ENCODE measurements around the gene ZNF518A. TPM values are rescaled to one million over a fixed set of nuclear protein-coding genes. Genes with fewer than 3 reads are reported as not detected.
"Not testable (repeated sequence)": the region's sequence is repeated elsewhere in the genome, so short reads cannot be mapped to it uniquely, and the experiment has no call there.

The ZNF518A gene
- total RNA-seq, 1 donor from 2014 or later, result 7.3 TPM

GRCh38 chr10:96136810-96137209, 6.7 kb downstream of the ZNF518A start:
- no peak for DNase-seq (ENCODE audit: low read depth, low spot score)

- no peak for DNase-seq (ENCODE audit: low read depth, low spot score)
Measured at GRCh38 chr10:96137567-96137966, 7.5 kb downstream of the ZNF518A start.

- DNase-seq (ENCODE audit: low read depth, low spot score), result no peak
Measured at GRCh38 chr10:96138102-96138501, 8.0 kb downstream of the ZNF518A start.

GRCh38 chr10:96152437-96152836, 22.3 kb downstream of the ZNF518A start:
- DNase-seq (ENCODE audit: low read depth, low spot score), result no peak

- no peak for DNase-seq (ENCODE audit: low read depth, low spot score)
Measured at GRCh38 chr10:96153070-96153469, 23.0 kb downstream of the ZNF518A start.

- DNase-seq (ENCODE audit: low read depth, low spot score), result no peak
Measured at GRCh38 chr10:96165726-96166125, 35.6 kb downstream of the ZNF518A start.

- no peak for DNase-seq (ENCODE audit: low read depth, low spot score)
Measured at GRCh38 chr10:96168546-96168945, 38.4 kb downstream of the ZNF518A start.

GRCh38 chr10:96170230-96170629, 40.1 kb downstream of the ZNF518A start:
- no peak for DNase-seq (ENCODE audit: low read depth, low spot score)

- no peak for DNase-seq (ENCODE audit: low read depth, low spot score)
Measured at GRCh38 chr10:96172666-96173065, 42.6 kb downstream of the ZNF518A start.

GRCh38 chr10:96176985-96177384, 46.9 kb downstream of the ZNF518A start:
- no peak for DNase-seq (ENCODE audit: low read depth, low spot score)

GRCh38 chr10:96188421-96188820, 58.3 kb downstream of the ZNF518A start:
- no peak for DNase-seq (ENCODE audit: low read depth, low spot score)

- DNase-seq (ENCODE audit: low read depth, low spot score), result no peak
Measured at GRCh38 chr10:96188916-96189315, 58.8 kb downstream of the ZNF518A start.

- DNase-seq (ENCODE audit: low read depth, low spot score), result not testable (repeated sequence)
Measured at GRCh38 chr10:96189505-96189904, 59.4 kb downstream of the ZNF518A start.

- no peak for DNase-seq (ENCODE audit: low read depth, low spot score)
Measured at GRCh38 chr10:96201525-96201924, 71.4 kb downstream of the ZNF518A start.

- DNase-seq (ENCODE audit: low read depth, low spot score), result no peak
Measured at GRCh38 chr10:96205580-96205979, 75.5 kb downstream of the ZNF518A start.

GRCh38 chr10:96208271-96208670, 78.2 kb downstream of the ZNF518A start:
- DNase-seq (ENCODE audit: low read depth, low spot score), result no peak

GRCh38 chr10:96208946-96209345, 78.8 kb downstream of the ZNF518A start:
- no peak for DNase-seq (ENCODE audit: low read depth, low spot score)

- no peak for DNase-seq (ENCODE audit: low read depth, low spot score)
Measured at GRCh38 chr10:96211764-96212163, 81.7 kb downstream of the ZNF518A start.

GRCh38 chr10:96212911-96213310, 82.8 kb downstream of the ZNF518A start:
- no peak for DNase-seq (ENCODE audit: low read depth, low spot score)

Other genes starting within 250 kb of the ZNF518A start
- 0.04 and 0.20 TPM in 2 replicates for gene CC2D2B, start 222.3 kb upstream of the ZNF518A start, total RNA-seq
- 23.4 and 25.1 TPM in 2 replicates for gene CCNJ, start 86.7 kb upstream of the ZNF518A start, total RNA-seq
- not detected in 2 replicates for gene BLNK, start 141.3 kb downstream of the ZNF518A start, total RNA-seq
- not detected in 2 replicates for gene DNTT, start 174.1 kb downstream of the ZNF518A start, total RNA-seq
- gene OPALIN, start 228.7 kb downstream of the ZNF518A start, total RNA-seq, result not detected in 2 replicates

Data from pulmonary artery endothelial cell (primary cell).